SU-DHL-6 (cell line): ENCODE data around the gene GRK2.
"Not testable (repeated sequence)": the region's sequence is repeated elsewhere in the genome, so short reads cannot be mapped to it uniquely, and the experiment has no call there.

Experiments
- H2AFZ ChIP-seq: fragments of 200-600 bp; sonication (generic); 2 replicates; pipeline ENCODE4 v1.6.1; 2014; ENCODE audit warnings: low read depth, mild to moderate bottlenecking, moderate library complexity, mixed read lengths, antibody characterized with exemption, low read length; ENCODE audit not compliant: severe bottlenecking
- H3F3A ChIP-seq: fragments of 200-600 bp; shearing (Covaris generic); 2 replicates; pipeline ENCODE4 v1.6.0; 2016; ENCODE audit warnings: antibody characterized with exemption, mild to moderate bottlenecking; ENCODE audit not compliant: insufficient read depth
- H3K27ac ChIP-seq: fragments of 200-600 bp; sonication (generic); 2 replicates; pipeline ENCODE4 v1.5.1; 2016; ENCODE audit warnings: low read depth, mild to moderate bottlenecking, low read length, moderate library complexity, mixed read lengths
- H3K27me3 ChIP-seq: fragments of 200-600 bp; sonication (generic), shearing (Covaris generic); 2 replicates; pipeline ENCODE4 v1.6.0; 2014; ENCODE audit warnings: mild to moderate bottlenecking, low read length
- H3K36me3 ChIP-seq: fragments of 200-600 bp; sonication (generic); 2 replicates; pipeline ENCODE4 v1.6.1; 2014; ENCODE audit warnings: mild to moderate bottlenecking, low read length, mixed read lengths
- H3K4me2 ChIP-seq: fragments of 300-600, 200-600 bp; shearing (Covaris generic), sonication (generic); 2 replicates; pipeline ENCODE4 v1.6.0; 2014; ENCODE audit warnings: low read length, low read depth, mild to moderate bottlenecking; ENCODE audit not compliant: poor library complexity, severe bottlenecking
- H3K4me3 ChIP-seq: fragments of 200-600 bp; sonication (generic); 2 replicates; pipeline ENCODE4 v1.5.1; 2014; ENCODE audit warnings: antibody characterized with exemption, low read length, mild to moderate bottlenecking, mixed read lengths; ENCODE audit not compliant: insufficient read depth, poor library complexity, severe bottlenecking
- H3K79me2 ChIP-seq: fragments of 200-600 bp; sonication (generic); 2 replicates; pipeline ENCODE4 v1.6.1; 2014; ENCODE audit warnings: mild to moderate bottlenecking, low read length, moderate library complexity; ENCODE audit not compliant: insufficient read depth
- H3K9ac ChIP-seq: fragments of 200-600 bp; sonication (generic); 2 replicates; pipeline ENCODE4 v1.7.0; 2014; ENCODE audit warnings: mild to moderate bottlenecking, low read length
- H3K9me2 ChIP-seq: fragments of 200-600 bp; sonication (generic); replicated peaks from 2 replicates; pipeline ENCODE4 v1.6.1; 2014; ENCODE audit warnings: low read length; ENCODE audit not compliant: insufficient read depth
- H3K9me3 ChIP-seq: fragments of 200-600 bp; sonication (generic); 2 replicates; pipeline ENCODE4 v1.6.1; 2014; ENCODE audit warnings: low read length, mixed read lengths; ENCODE audit not compliant: insufficient read depth
- H4K20me1 ChIP-seq: fragments of 200-600 bp; sonication (generic); 2 replicates; pipeline ENCODE4 v1.6.1; 2014; ENCODE audit warnings: low read depth, mild to moderate bottlenecking, antibody characterized with exemption, low read length, moderate library complexity, mixed read lengths
- EZH2phosphoT487 ChIP-seq: fragments of 200-600 bp; sonication (generic), shearing (Covaris generic); conservative IDR thresholded peaks from 2 replicates; pipeline ENCODE4 v1.6.1; 2018; ENCODE audit warnings: mild to moderate bottlenecking, antibody characterized with exemption, low read length, moderate library complexity, mixed read lengths
- TF ChIP-seq, protein P1 (sequence below): fragments of 200-600 bp; sonication (generic); IDR thresholded peaks from one replicate; pipeline ENCODE4 v1.5.1; 2017; ENCODE audit warnings: antibody characterized with exemption, mild to moderate bottlenecking, low read length, moderate library complexity; ENCODE audit not compliant: insufficient read depth, poor library complexity, severe bottlenecking

The GRK2 gene

DNA sequence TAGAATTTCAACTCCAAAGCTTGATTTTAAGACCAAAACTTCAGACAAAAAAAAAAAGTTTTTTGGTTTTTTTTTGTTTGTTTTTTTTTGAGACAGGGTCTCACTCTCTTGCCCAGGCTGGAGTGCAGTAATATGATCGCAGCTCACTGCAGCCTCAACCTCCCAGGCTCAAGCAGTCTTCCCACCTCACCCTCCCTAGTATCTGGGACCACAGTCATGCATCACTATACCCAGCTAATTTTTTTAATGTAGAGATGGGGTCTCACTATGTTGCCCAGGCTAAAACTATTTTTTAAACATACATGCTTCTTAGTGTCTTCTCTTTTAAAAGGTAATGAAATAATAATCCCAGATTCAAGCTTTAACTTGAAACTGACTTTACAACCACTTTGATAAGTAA lies 35.4 kb upstream of the GRK2 start:
- H3K27me3 ChIP-seq, result no peaks in the 10 kb centered on the region
- H3F3A ChIP-seq, result no peaks in the 10 kb centered on the region
- no peak overlapping the region for H3K9ac ChIP-seq
- H3K79me2 ChIP-seq, result no peaks in the 10 kb centered on the region
- TF ChIP-seq, protein P1, sequence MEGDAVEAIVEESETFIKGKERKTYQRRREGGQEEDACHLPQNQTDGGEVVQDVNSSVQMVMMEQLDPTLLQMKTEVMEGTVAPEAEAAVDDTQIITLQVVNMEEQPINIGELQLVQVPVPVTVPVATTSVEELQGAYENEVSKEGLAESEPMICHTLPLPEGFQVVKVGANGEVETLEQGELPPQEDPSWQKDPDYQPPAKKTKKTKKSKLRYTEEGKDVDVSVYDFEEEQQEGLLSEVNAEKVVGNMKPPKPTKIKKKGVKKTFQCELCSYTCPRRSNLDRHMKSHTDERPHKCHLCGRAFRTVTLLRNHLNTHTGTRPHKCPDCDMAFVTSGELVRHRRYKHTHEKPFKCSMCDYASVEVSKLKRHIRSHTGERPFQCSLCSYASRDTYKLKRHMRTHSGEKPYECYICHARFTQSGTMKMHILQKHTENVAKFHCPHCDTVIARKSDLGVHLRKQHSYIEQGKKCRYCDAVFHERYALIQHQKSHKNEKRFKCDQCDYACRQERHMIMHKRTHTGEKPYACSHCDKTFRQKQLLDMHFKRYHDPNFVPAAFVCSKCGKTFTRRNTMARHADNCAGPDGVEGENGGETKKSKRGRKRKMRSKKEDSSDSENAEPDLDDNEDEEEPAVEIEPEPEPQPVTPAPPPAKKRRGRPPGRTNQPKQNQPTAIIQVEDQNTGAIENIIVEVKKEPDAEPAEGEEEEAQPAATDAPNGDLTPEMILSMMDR, result no peak
- TF ChIP-seq EZH2phosphoT487, result no peak
- H3K4me3 ChIP-seq, result no peak overlapping the region
- no peaks in the 10 kb centered on the region for H3K9me2 ChIP-seq
- H4K20me1 ChIP-seq, result no peaks in the 10 kb centered on the region
- H3K4me2 ChIP-seq, result no peak overlapping the region
- H3K9me3 ChIP-seq, result no peaks in the 10 kb centered on the region
- H3K36me3 ChIP-seq, result peaks cover 16% of the 10 kb centered on the region; the same call in 1 of the 2 replicates
- no peak overlapping the region for H2AFZ ChIP-seq
- H3K27ac ChIP-seq, result no peak overlapping the region

- Histone ChIP-seq H3K79me2 (no peaks in the 10 kb centered on the region), H3K4me3 (no peak overlapping the region), H3K36me3 (peaks cover 14% of the 10 kb centered on the region; the same call in 1 of the 2 replicates), H3F3A (peaks cover 9% of the 10 kb centered on the region), H2AFZ (no peak overlapping the region), H4K20me1 (no peaks in the 10 kb centered on the region), H3K9me2 (no peaks in the 10 kb centered on the region), H3K27me3 (no peaks in the 10 kb centered on the region), H3K9ac (no peak overlapping the region), H3K9me3 (no peaks in the 10 kb centered on the region), H3K4me2 (no peak overlapping the region), H3K27ac (no peak overlapping the region)
- TF ChIP-seq, protein P1, result no peak
Observed at GRCh38 chr11:67233584-67234190, 32.6 kb upstream of the GRK2 start.

- H3K27me3 ChIP-seq, H3K4me2 ChIP-seq, H3K27ac ChIP-seq, H3K36me3 ChIP-seq, H3K9ac ChIP-seq, H3K4me3 ChIP-seq, H3K9me2 ChIP-seq, H4K20me1 ChIP-seq, H3K9me3 ChIP-seq, H2AFZ ChIP-seq, H3K79me2 ChIP-seq: not testable (repeated sequence)
- H3F3A ChIP-seq, result peaks cover 17% of the 10 kb centered on the region
Observed at GRCh38 chr11:67234571-67234970, 31.7 kb upstream of the GRK2 start.

- Histone ChIP-seq H4K20me1 (no peaks in the 10 kb centered on the region), H3K9me2 (no peaks in the 10 kb centered on the region), H3K4me2 (no peak overlapping the region), H3K36me3 (no peaks in the 10 kb centered on the region), H3K4me3 (no peak overlapping the region), H3K27ac (no peak overlapping the region), H3K27me3 (no peaks in the 10 kb centered on the region), H2AFZ (no peak overlapping the region), H3K9me3 (no peaks in the 10 kb centered on the region), H3K79me2 (peaks cover 25% of the 10 kb centered on the region), H3F3A (peaks cover 23% of the 10 kb centered on the region), H3K9ac (no peak overlapping the region)
- TF ChIP-seq, protein P1, result no peak
- no peak for TF ChIP-seq EZH2phosphoT487
Observed at GRCh38 chr11:67237574-67237973, 28.7 kb upstream of the GRK2 start.
